Muscle of leg (tissue), 11 donors: ENCODE results near the gene IGF2BP1. TPM values are rescaled to one million over a fixed set of nuclear protein-coding genes. Genes with fewer than 3 reads are reported as not detected.

Experiments
- DNase-seq: peaks from one replicate; pipeline ENCODE4 v3.0.0; 2013
- H3K27ac ChIP-seq: one replicate; pipeline ENCODE4 v1.5.1; 2013; ENCODE audit warnings: mild to moderate bottlenecking, low read length, control low read depth
- H3K27me3 ChIP-seq: one replicate; pipeline ENCODE4 v1.6.1; 2013; ENCODE audit warnings: low read length; ENCODE audit not compliant: control insufficient read depth, insufficient read depth
- H3K36me3 ChIP-seq: one replicate; pipeline ENCODE4 v1.6.1; 2013; ENCODE audit warnings: low read length; ENCODE audit not compliant: control insufficient read depth, insufficient read depth
- H3K4me1 ChIP-seq: one replicate; pipeline ENCODE4 v1.6.1; 2013; ENCODE audit warnings: low read length; ENCODE audit not compliant: control insufficient read depth, insufficient read depth
- H3K4me3 ChIP-seq: one replicate; pipeline ENCODE4 v1.5.1; 2013; ENCODE audit warnings: low read length, control low read depth
- H3K9me3 ChIP-seq: replicated peaks from 2 replicates; pipeline ENCODE4 v1.6.1; 2013; ENCODE audit warnings: low read depth, low read length; ENCODE audit not compliant: control insufficient read depth
- WGBS: methylation state at CpG from one replicate; pipeline ENCODE4 v1.1.5; 2013; ENCODE audit warnings: missing lambda C conversion rate; ENCODE audit not compliant: insufficient coverage; 5-methylcytosine and 5-hydroxymethylcytosine counted together
- polyA plus RNA-seq, 8 donors: library from polyadenylated mRNA; unstranded; fragments of 120-200 nt; gene quantifications; one replicate each; pipeline versions ENCODE4 v1.2.1 to v1.2.3, GENCODE V29; 2013; ENCODE audit warnings: inconsistent platforms in 1 of 8, low replicate concordance in 1 of 8; ENCODE audit not compliant: insufficient read length in 8 of 8, insufficient read depth in 1 of 8
- total RNA-seq: library from RNA; stranded (reverse); fragments of 120-200 nt; gene quantifications from one replicate; pipeline ENCODE4 v1.2.4, GENCODE V29; 2013

Gene IGF2BP1
- total and polyA plus RNA-seq, 9 donors = 9.4 to 21.6 (median 16.8) TPM

DNA sequence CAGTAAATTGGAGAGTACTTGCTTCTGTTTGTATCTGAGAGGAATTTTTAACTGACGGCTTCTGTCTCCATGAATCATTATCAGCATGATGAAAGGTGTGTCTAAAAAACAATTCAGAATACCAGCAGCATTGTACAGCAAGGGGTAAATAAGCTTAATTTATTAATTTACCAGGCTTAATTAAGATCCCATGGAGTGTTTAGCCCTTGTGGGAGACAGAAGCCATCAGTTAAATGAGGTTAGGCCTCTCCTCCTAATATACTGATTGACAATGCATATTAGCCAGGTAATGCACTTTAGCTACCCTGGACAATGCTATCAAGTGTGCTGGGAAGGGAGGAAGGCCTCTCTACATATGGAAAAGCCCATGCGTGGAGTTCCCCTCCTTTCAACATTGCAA, 53.4 kb downstream of the IGF2BP1 start:
- H3K36me3 ChIP-seq = peaks cover 50% of the 10 kb centered on the region
- whole genome bisulfite sequencing = no CpG with 5 or more reads among the region's 2 CpGs
- no peak for DNase-seq
- H3K4me1 ChIP-seq = no peaks in the 10 kb centered on the region
- no peak overlapping the region for H3K4me3 ChIP-seq
- H3K27ac ChIP-seq = no peak overlapping the region
- H3K27me3 ChIP-seq = no peaks in the 10 kb centered on the region
- no peaks in the 10 kb centered on the region for H3K9me3 ChIP-seq

- no CpG with 5 or more reads among the region's 1 CpG for WGBS
These were observed 54.1 kb downstream of the IGF2BP1 start for GRCh38 chr17:49051269-49051668.

DNA sequence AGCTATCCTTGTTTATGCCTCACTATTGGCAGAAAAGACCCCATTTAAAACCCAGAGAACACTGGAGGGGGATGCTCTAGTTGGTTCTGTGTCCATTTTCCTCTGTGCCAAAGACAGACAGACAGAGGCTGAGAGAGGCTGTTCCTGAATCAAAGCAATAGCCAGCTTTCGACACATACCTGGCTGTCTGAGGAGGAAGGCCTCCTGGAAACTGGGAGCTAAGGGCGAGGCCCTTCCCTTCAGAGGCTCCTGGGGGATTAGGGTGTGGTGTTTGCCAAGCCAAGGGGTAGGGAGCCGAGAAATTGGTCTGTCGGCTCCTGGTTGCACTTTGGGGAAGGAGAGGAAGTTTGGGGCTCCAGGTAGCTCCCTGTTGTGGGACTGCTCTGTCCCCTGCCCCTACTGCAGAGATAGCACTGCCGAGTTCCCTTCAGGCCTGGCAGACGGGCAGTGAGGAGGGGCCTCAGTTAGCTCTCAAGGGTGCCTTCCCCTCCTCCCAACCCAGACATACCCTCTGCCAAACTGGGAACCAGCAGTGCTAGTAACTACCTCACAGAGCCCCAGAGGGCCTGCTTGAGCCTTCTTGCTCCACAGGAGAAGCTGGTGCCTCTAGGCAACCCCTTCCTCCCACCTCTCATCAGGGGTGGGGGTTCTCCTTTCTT, 56.1 kb downstream of the IGF2BP1 start:
- no peaks in the 10 kb centered on the region for H3K27me3 ChIP-seq
- 61% methylated on average over 6 of the region's 6 CpGs for WGBS

More at GRCh38 chr17:49051269-49051668, 54.1 kb downstream of the IGF2BP1 start:
- H3K4me3 ChIP-seq = no peak overlapping the region
- no peaks in the 10 kb centered on the region for H3K27me3 ChIP-seq
- H3K4me1 ChIP-seq = no peaks in the 10 kb centered on the region
- no peak overlapping the region for H3K27ac ChIP-seq
- H3K9me3 ChIP-seq = no peaks in the 10 kb centered on the region
- no peak for DNase-seq
- peaks cover 44% of the 10 kb centered on the region for H3K36me3 ChIP-seq

DNA sequence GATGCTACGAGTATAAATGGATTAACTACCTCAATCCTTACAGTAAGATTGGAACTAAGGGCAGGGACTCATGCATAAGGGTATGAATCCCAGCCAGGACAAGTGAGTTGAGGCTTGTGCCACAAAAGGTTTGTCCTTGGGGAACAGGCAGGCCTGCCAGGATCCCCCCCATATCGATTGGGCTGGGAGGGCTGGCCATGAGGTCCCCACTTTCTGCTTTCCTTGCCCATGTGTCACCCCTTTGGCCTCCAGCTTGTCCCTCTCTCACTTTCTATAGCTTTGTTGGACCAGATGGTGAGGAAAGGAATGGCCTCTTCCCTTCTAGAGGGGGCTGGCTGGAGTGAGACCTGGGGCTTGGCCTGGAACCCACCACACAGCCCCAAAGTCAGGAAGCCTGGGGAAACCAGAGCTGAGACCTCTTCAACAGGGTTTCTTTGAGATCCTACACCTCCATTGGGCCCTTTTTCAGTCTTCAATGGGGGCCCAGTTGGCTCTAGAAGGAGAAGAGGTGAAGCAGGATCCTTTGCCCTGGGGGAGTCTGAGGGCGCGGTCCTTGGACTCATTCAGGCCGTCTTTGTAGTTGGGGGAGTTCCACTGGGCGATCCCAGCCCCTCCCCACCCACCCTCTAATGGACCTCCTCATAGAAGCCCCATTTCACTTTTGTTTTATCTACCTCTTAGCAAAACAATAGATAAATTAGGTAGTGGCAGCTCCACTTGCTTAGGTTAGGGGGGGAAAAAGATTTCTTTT, 57.3 kb downstream of the IGF2BP1 start:
- DNase-seq = no peak
- WGBS = no CpG with 5 or more reads among the region's 6 CpGs
- Histone ChIP-seq H3K27me3 (no peaks in the 10 kb centered on the region), H3K36me3 (peaks cover 27% of the 10 kb centered on the region), H3K9me3 (no peaks in the 10 kb centered on the region), H3K27ac (no peak overlapping the region), H3K4me3 (no peak overlapping the region), H3K4me1 (no peaks in the 10 kb centered on the region)

More for the DNA sequence above, 56.1 kb downstream of the IGF2BP1 start:
- no peak for DNase-seq
- Histone ChIP-seq H3K4me1 (no peaks in the 10 kb centered on the region), H3K27ac (no peak overlapping the region), H3K9me3 (no peaks in the 10 kb centered on the region), H3K4me3 (no peak overlapping the region), H3K36me3 (peaks cover 38% of the 10 kb centered on the region)

DNA sequence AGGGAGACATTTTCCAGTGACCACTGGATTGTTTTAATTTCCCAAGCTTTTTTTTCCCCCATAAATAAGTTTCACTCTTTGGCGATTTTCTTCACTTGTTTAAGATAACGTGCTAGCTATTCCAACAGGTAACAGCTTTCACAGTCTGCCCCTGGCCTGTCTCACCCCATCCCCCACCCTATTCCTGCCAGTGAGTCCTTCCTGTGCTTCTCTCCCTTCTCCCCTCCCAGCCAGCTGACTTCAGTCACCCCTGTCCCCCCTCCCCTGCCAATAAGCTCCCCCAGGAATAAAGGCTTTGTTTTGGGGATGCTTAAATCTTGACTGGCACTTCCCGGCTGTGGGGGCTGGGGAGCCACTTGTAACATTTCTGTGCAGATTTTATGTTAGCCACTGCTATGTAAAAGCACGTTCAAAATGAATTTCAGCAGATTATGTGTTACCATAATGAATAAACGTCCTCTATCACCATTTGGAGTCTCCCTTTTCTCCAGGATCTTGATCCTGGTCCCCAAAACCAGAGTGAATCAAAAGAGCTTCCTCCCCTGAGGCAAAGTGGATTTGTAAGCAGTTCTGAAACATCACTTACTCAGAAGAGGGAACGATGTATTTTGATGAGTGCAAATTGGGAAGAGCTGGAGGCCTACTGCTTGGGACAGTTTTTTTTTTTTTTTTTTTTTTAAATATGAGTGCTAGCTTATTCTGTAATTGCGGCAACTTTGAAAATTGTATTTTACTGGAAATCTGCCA, 58.2 kb downstream of the IGF2BP1 start:
- H3K4me1 ChIP-seq = no peaks in the 10 kb centered on the region
- peaks cover 19% of the 10 kb centered on the region for H3K36me3 ChIP-seq
- no peak overlapping the region for H3K27ac ChIP-seq
- DNase-seq = no peak
- 51% methylated on average over 3 of the region's 7 CpGs for WGBS
- no peaks in the 10 kb centered on the region for H3K27me3 ChIP-seq
- H3K9me3 ChIP-seq = no peaks in the 10 kb centered on the region
- no peak overlapping the region for H3K4me3 ChIP-seq

DNA sequence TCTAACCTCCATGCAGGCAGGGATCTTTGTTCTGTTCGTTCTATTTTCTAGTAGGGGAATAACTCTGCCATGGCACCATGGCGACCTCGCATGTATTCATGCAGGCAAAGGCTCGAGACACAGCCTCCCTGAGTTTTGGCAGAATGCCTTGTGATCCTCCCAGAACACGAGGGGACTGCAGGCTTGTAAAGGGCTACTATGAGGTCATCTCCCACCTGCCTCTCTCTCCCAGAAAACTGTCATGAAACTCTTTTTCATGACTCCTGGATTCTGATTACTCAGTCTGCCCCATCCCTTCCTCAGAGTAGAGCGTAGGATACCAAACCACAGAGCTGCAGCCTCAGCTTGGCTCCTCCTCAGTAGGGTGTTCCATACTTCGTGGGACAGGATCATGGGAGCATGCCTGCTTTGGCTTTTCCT, 64.3 kb downstream of the IGF2BP1 start:
- Histone ChIP-seq H3K4me1 (no peaks in the 10 kb centered on the region), H3K4me3 (no peak overlapping the region), H3K27ac (no peak overlapping the region), H3K27me3 (no peaks in the 10 kb centered on the region), H3K36me3 (no peaks in the 10 kb centered on the region), H3K9me3 (no peaks in the 10 kb centered on the region)
- 25% methylated on average over 2 of the region's 7 CpGs for WGBS
- DNase-seq = no peak

DNA sequence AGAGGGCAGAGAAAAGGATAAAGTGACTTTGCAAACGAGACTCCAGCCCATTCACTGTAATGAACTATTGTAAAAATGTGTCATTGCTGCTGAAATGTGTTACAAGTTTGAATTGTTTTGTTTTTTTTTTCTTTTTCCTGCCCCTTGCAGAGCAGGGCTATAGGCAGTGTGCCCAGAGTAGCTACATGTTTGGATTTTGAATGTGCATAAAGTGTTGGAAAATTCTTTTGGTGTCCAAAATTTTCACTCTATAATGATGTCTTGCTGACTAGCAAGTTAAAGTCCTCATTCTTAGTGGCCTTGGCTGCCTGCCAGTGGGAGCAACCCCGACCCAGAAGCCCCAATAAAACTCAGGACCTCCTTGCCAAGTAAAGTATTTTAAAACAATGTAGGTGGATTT, 66.5 kb downstream of the IGF2BP1 start:
- no peak overlapping the region for H3K4me3 ChIP-seq

DNA sequence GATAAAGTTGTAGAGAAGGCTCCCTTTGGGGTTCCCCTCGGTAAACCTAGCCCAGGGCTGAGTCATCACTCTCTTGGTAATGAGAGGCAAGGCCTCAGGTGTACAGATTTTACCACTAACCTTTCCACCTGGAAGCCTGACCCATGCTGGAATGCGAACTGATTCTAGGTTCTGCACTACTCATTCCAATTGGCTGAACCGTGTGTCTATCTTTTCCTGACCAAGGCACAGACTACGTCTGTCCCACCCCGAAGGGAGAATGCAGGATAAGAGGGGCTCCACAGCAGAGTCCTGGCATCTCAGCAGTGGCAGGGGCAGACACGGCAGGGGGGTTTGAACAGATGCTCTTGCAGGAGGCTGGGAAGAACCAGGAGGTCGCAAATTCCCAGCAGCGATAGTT, 70.0 kb downstream of the IGF2BP1 start:
- H3K27me3 ChIP-seq = peaks cover 5% of the 10 kb centered on the region
- H3K9me3 ChIP-seq = no peaks in the 10 kb centered on the region
- no peak overlapping the region for H3K4me3 ChIP-seq
- no peak overlapping the region for H3K27ac ChIP-seq
- WGBS = 50% methylated on average over 5 of the region's 8 CpGs
- no peak for DNase-seq
- H3K36me3 ChIP-seq = no peaks in the 10 kb centered on the region
- H3K4me1 ChIP-seq = no peaks in the 10 kb centered on the region

More for the DNA sequence above, 66.5 kb downstream of the IGF2BP1 start:
- Histone ChIP-seq H3K27me3 (peaks cover 2% of the 10 kb centered on the region), H3K27ac (no peak overlapping the region), H3K36me3 (no peaks in the 10 kb centered on the region), H3K9me3 (no peaks in the 10 kb centered on the region), H3K4me1 (no peaks in the 10 kb centered on the region)
- DNase-seq = peak; percentile 56
- WGBS = no CpG with 5 or more reads among the region's 2 CpGs

DNA sequence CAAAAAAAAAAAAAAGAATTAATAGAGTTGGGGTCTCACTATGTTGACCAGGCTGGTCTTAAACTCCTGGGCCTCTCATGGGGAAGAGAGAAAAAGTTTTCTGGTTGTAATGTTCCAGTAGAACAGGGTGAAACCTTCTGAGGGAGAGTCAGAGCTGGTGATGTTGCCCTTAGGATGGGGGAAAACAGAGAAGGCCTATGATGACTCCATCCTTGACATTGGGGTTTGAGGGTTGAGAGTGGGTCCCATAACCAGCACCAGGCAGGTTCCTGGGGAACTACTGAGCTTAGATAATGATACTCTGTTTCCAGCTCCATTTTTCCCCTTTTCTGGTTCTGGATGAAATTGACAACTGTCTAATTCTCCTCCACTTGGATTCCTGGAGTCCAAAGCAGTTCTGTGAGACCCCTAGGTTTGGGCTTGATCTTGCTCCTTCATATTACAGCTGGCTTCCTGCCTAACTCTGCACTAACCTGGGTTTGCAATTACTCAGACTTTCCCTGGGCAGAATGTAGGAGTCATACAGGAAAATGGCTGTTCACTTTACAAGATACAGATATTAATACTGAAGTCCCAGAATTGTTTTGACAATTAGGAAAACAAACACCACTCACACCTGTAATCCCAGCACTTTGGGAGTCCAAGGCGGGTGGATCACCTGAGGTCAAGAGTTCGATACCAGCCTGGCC, 72.5 kb downstream of the IGF2BP1 start:
- Histone ChIP-seq H3K4me1 (no peaks in the 10 kb centered on the region), H3K27ac (no peak overlapping the region), H3K27me3 (peaks cover 5% of the 10 kb centered on the region), H3K4me3 (no peak overlapping the region), H3K9me3 (no peaks in the 10 kb centered on the region), H3K36me3 (no peaks in the 10 kb centered on the region)
- no CpG with 5 or more reads among the region's 2 CpGs for WGBS
- no peak for DNase-seq

- peaks cover 5% of the 10 kb centered on the region for H3K27me3 ChIP-seq
- no peaks in the 10 kb centered on the region for H3K9me3 ChIP-seq
- no CpG with 5 or more reads among the region's 1 CpG for WGBS
- no peak overlapping the region for H3K4me3 ChIP-seq
- DNase-seq = no peak
- no peak overlapping the region for H3K27ac ChIP-seq
- H3K4me1 ChIP-seq = no peaks in the 10 kb centered on the region
- H3K36me3 ChIP-seq = no peaks in the 10 kb centered on the region
These were observed 73.9 kb downstream of the IGF2BP1 start for GRCh38 chr17:49071106-49071505.
